ENCODE results near the gene TGFBR2. TPM values are rescaled to one million over a fixed set of nuclear protein-coding genes. Genes with fewer than 3 reads are reported as not detected.
A peak's percentile ranks its signal among the peaks of the same experiment; 100 is the strongest.

TGFBR2 gene
- total and polyA plus RNA-seq, 2 of the 13 experiments (the other 11 are each of a cell fraction or from before 2014, with no cell fraction given) = 82.2 to 187 TPM

GRCh38 chr3:30607032-30607833 is 832 bp downstream of the TGFBR2 start (continued):
- TF ChIP-seq RAD51 (IDR thresholded peaks at IDR 0.05; ENCODE audit: borderline replicate concordance) (no peak), ZBTB44 (CRISPR knock-in tag; IDR thresholded peaks at IDR 0.05) (no peak), ZFYVE20 (CRISPR knock-in tag; IDR thresholded peaks at IDR 0.05; ENCODE audit: borderline replicate concordance, low read depth) (no peak), RNF219 (CRISPR knock-in tag; IDR thresholded peaks at IDR 0.05) (no peak), MLLT10 (CRISPR knock-in tag; IDR thresholded peaks at IDR 0.05) (peak; percentile 83), ZNF841 (CRISPR knock-in tag; IDR thresholded peaks at IDR 0.05; ENCODE audit: borderline replicate concordance) (no peak), ZNF326 (CRISPR knock-in tag; IDR thresholded peaks at IDR 0.05; ENCODE audit: borderline replicate concordance) (no peak), ZBTB39 (CRISPR knock-in tag; IDR thresholded peaks at IDR 0.05) (peak; percentile 76; the same call in 1 of the 2 replicates), ZSCAN30 (CRISPR knock-in tag; IDR thresholded peaks at IDR 0.05) (no peak), ZNF572 (CRISPR knock-in tag; IDR thresholded peaks at IDR 0.05) (no peak), HNF1B (CRISPR knock-in tag; IDR thresholded peaks at IDR 0.05) (peak; percentile 55; the same call in 1 of the 2 replicates), POLR2A (IDR thresholded peaks at IDR 0.05; ENCODE audit: insufficient read depth in 1 of 2, low read depth in 2 of 2, low read length in 2 of 2) (peak in 1 of 2 experiments; percentile 50; a peak in 3 of 4 replicates), KDM6A (CRISPR knock-in tag; IDR thresholded peaks at IDR 0.05; ENCODE audit: low read depth) (no peak), ZFP1 (CRISPR knock-in tag; IDR thresholded peaks at IDR 0.05) (no peak), ZNF333 (CRISPR knock-in tag; IDR thresholded peaks at IDR 0.05; ENCODE audit: borderline replicate concordance) (0 out of 2 replicates have a peak, but pooled peaks have one; percentile 46), ZNF746 (CRISPR knock-in tag; IDR thresholded peaks at IDR 0.05) (no peak)

Measured in HepG2 (cell line).